ENCODE measurements around the gene PAOX.

The PAOX gene

DNA sequence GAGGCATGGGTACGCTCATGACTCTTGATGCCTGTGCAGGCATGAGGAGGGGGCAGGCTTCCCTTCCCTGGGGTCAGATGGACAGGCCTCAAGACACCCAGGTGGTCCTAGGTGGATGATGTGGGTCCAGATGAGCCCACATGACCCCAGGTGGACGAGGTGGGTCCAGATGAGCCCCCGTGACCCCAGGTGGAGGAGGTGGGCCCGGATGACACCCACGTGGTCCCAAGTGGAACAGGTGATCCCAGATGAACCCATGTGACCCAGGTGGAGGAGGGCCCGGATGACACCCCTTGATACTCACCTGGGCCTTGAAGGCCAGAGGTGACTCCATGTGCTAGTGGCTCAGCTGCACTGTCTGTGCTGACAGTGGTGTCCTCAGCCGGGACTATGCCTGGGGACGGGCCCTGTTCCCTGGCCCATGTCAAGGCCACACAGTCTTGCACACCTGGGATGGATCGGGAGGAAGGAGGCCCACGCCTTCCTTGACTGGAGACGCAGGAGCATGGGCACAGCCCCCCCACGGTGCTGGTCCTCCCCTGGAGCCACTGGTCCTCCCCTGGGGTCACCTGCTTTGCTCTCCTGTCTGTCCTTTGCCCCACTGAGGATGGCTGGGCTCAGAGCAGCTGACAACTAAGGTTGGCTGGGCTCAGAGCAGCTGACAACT lies 28.6 kb upstream of the PAOX start:
- no peak for DNase-seq (ENCODE audit: low read depth)

DNA sequence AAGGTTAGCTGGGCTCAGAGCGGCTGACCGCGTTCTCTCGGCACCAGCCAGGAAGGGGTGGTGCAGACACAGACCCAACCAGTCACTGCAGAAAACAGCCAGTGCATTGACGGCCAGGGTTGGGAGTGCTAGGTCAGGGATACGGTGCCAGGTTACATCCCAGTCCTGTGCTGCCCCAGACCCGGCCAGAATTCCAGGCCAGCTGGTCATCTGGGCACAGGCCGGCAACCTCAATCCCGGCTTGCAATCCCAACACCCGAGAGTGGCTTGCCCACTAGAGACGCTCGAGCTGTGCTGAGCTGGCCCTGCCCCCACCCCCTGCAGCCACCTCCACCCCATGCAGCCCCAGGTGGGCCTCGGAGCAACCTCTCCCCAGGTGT lies 28.1 kb upstream of the PAOX start:
- DNase-seq (ENCODE audit: low read depth), result no peak

DNA sequence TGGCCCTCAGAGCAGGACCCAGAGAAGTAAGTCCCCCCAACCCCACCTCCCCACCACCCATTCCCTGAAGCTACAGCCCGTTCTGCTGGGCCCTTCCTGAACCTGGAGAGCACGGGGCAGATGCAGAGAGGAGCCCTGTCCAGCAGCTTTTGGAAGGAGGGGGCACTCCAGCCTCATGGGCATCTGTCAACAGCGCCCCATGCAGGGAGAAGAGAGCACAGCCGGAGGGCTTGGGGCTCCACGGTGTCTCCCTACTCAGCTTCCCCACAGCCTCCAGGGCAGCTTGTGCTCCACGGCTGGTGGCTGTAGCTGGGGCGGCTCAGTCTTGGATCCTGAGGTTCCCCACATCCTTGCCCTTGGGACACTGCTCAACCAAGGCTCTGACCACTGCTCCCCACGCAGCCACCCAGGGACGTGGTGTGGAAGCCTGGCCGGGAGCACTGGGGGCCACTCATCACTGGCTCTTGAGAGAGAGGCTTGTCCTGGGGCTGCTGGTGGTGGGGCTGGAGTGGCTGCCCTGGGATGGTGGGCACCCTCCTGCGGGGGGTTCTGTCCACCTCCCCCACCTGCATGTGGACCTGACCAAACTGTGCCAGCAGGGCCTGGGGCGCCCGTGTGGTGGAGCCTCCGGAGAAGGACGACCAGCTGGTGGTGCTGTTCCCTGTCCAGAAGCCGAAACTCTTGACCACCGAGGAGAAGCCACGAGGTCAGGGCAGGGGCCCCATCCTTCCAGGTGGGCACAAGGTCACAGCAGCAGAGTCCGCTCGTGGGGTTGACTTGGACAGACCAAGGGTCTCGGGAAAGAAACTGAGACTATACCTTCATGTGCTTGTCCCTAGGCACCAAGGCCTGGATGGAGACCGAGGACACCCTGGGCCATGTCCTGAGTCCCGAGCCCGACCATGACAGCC lies 27.4 kb upstream of the PAOX start:
- DNase-seq (ENCODE audit: low read depth), result no peak

DNA sequence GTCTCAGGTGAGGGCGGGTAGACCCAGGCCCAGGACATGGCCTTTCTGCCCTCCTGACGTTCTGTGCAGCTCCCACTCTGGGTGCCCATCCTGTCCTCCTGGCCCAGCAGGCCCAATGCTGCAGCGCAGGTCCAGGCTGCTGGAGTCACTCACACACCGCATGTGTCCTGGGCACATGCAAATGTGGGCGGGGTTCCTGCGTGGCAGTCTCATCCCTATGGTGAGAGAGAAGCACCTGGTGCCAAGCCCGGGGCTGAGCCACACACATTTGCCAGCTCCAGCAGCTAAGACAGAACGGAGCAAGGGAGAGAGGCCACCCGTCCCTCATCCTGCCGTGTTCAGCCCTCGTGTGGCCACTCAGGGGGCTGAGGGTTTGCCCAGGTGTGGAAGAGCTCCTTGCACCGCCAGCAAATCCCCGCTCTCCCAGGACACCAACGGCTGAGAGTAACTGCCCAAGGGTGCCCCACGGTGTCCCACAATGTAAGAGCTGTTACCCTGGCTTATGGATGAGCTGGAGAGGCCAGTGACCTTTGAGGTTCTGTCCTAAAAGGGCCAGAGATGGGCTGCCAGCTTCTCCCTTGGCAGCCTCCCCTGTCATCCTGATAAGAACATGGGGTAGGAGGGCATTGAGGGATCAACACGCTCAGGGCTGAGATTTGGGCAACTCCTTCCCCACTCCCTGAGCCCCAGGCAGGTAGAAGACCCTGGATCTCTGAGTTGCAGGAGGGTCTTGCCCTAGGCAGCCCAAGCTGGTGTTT lies 25.7 kb upstream of the PAOX start:
- no peak for DNase-seq (ENCODE audit: low read depth)

DNA sequence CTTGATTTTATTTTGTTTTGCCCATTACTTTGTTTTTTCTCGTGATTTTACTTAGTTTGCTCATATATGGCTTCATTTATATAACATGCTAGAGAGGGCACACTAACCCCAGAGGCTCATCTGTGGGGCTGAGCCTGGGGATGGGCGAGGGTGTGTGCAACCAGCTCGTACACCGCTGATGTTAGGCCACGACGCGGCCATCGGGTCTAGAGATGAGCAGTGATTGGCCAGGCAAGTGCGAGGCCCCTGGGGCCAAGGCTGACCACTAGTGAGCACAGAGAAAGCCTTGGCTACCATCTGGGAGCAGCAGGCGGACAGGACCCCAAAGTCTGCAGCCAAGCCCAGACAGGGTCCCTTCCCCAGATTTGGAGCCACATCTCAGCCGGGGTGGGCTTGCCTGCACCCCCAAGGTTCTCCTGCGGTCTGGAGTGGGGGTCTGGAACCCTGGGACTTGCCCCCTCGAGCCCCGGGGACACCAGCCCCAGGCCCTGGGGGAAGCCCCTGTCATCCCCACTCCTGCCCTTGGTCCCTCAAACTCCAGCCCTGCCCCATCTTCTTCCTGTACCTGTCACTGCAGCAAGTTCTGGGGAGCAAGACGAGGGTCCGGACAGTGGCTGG lies 25.0 kb upstream of the PAOX start:
- no peak for DNase-seq (ENCODE audit: low read depth)

DNA sequence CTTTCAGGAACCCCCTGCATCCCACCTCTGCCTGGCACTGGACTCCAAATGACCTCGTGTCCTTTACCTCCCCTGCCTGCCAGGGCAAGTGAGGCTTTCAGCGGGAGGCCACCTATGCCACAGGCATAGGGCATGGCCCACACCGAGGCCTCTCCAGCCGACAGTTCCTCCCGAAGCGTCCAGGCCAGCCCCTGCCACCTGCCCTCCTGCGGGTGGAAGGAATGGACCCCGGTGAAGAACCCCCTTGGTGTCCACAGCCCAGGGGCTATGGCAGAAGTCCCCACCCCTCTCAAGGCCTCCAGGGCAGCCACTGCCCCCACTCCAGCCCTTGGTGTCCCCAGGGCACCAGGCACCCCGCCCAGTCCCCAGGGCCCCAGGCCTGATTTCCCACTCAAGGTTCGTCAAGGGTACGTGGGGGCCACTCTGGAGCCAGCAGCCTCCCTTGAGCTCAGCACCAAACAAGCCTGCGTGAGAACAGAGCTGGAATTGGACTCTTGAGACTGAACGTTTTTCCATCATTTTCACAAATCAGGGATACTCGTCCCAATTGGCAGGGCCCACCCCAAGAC lies 24.3 kb upstream of the PAOX start:
- DNase-seq (ENCODE audit: low read depth), result no peak

DNA sequence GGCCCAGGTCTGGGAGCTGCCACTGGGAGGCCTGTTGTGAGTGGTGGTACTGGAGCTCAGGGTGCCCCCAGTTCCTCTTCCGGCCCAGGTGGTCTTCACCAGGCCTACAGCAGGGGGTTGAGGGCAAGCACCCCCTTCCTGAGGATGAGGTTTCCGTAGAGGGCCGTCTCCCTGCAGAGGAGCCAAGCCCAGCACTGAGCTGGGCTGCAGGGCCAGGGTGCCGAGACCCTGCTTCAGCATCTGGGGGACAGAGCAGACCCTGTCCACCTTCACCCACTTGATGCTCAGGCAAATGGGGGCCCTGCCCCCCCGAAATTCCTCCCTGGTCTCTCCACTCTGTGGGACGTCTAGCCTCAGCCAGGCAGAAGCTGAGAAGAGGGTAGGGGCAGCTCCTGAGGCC lies 23.8 kb upstream of the PAOX start:
- DNase-seq (ENCODE audit: low read depth), result no peak

DNA sequence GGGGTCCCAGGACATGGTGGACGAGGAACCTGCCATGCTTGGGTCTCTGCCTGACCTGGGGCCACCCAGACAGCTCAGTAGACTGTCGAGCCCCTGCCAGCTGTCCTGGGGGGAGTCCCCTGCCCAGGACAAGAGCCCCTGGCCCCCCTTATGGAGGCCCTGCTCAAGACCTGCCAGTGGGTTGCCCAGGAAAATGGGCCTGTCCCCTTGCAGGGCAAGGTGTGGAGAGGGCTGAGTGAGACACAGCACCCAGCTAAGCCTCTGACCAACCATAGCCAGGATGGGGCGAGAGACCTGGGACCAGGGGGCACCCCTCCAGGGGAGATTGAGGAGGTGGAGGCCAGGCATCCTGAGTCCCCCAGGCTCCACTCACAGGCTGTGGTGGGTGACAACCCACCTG lies 23.1 kb upstream of the PAOX start:
- DNase-seq (ENCODE audit: low read depth), result no peak

DNA sequence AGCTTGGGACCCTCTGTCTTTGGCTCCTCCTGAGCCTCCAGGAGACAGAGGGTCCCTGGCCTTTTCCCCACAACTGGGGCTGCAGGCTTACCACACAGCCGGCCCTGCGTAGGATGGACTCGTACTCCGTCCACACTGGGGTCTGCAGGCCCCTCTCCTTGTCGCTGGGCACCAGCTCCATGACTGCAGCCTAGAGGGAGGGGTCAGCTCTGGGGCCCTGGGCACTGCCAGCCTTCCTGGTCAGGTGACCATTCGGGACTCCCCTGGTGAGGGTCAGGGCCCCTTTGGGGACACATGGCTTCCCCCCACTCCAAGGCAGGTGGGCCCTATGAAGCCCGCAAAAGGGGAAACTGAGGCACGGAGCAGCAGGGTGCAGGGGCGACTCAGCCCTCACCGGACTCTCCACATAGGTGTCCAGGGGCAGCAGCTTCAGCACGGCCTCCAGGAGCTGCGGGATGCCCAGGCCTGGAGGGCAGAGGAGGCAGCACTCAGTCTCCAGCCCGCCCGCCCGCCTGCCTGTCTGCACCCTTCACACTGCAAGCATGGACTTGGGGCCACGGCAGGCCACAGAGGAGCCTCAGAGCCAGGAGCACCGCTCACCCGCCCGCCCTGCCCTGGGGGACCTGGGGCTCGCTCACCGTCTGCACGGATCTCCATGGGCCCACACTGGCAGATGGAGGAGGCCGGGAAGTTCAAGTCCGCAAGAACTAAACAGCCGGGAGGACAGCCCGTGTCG lies 22.3 kb upstream of the PAOX start:
- DNase-seq (ENCODE audit: low read depth), result no peak

DNA sequence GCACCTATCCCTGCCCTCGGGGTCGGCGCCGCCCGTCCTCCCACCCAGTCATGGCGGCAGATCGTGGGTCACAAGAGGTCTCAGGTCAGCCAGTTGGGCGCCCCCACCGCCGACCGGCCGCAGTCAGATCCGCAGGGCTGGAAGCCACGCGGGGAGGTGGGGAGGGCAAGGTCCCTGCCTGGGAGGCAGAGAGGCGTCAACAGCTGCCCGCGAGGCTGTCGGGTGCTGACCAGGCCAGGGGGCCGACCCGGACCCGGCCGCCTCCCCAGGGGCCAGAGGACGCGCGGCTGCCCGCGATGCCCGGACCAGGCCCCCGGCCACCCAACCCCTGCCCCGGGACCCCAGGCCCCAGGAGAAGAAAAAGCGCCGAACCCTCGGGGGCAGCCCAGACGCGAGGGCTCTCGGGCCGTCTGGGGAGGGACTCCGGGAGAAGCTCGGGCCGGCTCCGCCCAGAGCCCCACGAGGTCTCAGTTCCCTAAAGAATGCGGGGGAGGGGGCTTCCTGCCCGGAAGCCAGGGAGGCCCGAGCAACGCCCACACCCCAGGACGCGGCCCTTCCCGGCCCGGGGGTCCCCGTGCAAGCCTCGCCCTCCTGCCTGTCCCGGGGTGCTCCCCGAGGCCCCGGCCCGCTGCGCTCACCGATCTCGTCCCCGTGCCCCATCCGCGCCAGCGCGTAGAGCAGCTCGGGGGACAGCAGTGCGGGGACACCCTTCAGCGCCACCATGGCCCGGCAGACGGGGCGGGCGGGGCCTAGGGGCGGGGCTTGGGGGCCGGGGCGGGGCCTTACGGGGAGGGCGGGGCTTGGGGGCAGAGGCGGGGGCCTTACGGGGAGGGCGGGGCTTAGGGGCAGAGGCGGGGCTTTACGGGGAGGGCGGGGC lies 21.5 kb upstream of the PAOX start, which contains the start of gene FUOM:
Gene FUOM, minus strand, starts transcription at position 735 of the 877 bp plus-strand sequence. Its CDS starts 12 bp downstream, at position 723.
- DNase-seq (ENCODE audit: low read depth), result peak; percentile 83

DNA sequence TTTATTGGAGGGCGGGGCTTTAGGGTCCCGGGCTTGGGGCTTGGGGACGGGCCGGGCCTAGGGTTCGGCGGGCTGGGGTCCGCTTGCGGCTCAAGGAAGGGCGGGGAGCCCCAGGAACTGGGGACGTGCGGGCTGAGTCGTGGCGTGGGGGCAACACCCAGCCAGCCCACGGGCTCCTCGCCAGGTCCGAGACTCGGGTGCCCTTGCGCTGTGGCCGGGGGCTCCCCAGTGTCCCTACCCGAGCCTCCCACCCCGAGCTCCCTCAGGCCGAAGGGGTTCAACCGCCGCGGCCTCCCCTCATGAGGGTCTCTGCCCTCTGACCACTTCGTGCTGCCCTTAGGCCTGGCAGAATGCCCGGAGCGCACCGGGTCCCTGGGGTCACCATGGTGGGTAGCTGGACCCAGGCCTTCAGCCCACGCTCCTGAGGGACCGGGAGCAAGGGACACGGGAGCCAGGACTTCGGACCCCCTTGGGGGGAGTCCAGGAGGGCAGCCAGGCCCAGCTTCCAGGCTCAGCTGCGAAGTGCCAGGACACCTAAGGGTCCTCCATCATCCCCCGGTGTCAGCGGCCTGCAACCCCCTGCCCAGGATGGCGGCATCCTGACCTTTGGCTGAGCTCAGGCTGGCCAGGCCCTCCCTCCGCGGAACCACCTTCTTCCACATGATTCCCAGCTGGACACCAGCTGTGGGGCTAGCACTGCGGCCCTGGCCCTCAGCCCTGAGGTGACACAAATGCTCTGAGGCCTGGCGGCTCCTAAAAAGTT lies 20.7 kb upstream of the PAOX start:
- no peak for DNase-seq (ENCODE audit: low read depth)

DNA sequence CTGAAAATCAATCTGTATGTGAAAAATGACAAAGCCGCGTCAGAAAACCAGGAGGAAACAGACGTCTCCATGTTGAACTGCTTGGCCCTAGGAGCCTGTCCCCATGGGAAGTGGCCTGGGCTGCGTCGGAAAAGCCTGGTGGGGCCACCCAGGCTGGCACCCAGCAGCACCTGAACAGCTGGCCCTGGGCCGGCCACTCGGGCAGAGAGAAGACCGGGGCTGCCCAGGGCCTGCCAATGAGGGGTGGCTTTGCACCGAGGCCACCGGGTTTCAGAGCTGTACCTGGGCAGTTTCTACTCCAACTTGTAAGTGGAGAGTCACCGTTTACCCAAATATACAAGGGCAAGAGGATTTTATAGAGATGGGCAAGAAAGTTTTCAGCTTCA lies 20.1 kb upstream of the PAOX start:
- DNase-seq (ENCODE audit: low read depth), result no peak

DNA sequence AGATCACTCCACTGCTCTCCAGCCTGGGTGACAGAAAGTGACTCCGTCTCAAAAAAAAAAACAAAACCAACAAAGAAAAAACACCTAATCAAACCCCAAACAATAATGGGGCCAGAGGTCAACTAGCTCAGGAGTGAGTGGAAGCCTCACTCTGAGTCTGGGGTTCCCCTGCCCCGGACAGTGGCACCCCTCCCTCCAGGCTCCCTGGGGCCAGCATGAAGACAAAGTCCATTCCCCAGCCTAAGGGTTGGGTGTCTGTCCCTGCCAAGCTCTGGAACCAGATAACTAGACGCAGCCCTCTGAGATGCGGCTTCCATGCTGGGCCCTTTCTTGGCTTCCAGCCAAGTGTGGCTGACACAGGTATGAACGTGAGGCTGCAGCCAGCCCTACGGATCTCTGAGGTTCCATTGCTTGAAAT lies 19.5 kb upstream of the PAOX start:
- DNase-seq (ENCODE audit: low read depth), result no peak

DNA sequence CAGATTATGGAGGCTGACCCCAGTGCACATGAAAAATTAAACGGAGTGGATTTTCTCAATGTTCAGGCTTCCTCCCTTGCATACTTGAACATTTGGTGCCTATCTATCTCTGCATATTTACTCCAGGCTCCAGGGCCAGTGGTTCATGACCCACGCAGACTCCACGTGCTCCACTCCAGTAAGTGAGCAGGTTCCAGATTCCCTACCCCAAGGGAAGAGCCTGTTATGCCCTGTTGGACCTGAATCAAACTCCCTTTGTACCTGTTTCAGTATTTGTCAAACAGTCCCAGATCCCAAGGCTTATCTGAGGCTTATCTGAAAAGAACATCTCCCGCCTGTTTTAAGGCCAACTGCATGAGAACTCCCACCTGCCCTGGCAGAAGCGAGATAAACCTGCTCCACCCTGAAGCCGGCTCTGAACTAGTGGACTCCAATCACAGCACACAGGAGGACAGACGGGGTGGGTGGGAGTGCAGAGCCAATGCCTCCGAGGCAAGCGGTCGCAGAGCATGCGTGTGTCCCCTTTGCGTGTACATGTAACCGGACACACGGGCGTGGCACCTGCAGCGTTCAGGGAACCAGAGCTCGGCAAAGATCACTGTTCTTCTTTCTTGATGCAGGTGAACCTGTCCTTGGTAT lies 19.0 kb upstream of the PAOX start:
- DNase-seq (ENCODE audit: low read depth), result no peak

DNA sequence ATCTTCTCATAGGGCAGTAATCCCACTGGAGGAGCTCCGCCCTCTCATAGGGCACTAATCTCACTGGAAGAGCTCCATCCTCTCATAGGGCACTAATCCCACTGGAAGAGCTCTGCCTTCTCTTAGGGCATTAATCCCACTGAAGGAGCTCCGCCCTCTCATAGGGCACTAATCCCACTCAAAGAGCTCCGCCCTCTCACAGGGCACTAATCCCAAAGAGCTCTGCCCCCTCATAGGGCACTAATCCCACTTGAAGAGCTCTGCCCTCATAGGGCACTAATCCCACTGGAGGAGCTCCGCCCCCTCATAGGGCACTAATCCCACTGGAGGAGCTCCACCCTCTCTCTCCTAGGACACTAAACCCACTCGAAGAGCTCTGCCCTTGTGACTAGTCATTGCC lies 17.8 kb upstream of the PAOX start:
- DNase-seq (ENCODE audit: low read depth), result no peak

DNA sequence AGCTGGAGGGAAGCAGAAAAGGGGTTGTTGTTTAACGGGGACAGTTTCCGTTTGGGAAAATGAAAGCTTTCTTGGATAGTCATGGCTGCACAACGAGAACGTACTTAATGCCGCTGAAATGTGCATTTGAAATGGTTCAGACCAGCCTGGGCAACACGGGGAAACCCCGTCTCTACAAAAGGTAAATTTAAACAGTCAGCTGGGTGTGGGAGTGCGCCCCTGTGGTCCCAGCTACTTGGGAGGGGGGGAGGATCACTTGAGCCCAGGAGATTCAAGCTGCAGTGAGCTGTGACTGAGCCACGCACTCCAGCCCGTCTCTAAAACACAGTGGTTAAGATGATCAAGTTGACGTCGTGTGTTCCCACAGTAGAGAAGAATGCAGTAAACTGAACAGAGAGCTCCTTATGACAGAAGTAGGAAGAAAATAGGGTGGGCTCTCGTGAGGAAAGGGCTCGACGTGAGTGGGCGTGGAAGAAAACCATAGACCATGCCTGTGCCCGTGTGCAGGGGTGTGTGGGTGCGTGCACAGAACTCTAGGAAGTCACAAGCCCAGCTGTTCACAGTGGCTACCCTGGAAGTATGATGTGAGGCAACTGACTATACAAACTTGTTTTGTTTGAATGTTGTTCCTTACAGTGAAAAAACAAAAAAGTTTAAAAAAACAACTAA lies 17.2 kb upstream of the PAOX start:
- DNase-seq (ENCODE audit: low read depth), result no peak

DNA sequence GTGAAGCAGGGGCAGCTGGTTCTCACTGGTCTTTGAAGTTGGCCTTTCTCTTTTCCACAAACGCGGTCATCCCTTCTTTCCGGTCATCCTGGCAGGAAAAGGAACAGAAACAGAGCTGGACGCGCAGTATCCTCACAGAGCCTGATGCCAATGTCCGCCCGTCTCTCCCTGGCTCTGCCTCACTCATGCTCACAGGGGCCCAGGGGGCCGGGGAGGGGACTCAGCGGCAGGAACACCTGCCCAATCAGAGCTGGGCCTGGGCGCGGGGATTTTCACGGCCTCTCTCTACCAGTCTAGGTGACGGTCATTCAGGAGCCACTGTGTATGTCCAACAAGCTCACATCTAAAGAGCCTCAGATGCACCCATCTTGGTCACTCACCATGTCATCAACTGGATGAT lies 16.2 kb upstream of the PAOX start:
- no peak for DNase-seq (ENCODE audit: low read depth)

DNA sequence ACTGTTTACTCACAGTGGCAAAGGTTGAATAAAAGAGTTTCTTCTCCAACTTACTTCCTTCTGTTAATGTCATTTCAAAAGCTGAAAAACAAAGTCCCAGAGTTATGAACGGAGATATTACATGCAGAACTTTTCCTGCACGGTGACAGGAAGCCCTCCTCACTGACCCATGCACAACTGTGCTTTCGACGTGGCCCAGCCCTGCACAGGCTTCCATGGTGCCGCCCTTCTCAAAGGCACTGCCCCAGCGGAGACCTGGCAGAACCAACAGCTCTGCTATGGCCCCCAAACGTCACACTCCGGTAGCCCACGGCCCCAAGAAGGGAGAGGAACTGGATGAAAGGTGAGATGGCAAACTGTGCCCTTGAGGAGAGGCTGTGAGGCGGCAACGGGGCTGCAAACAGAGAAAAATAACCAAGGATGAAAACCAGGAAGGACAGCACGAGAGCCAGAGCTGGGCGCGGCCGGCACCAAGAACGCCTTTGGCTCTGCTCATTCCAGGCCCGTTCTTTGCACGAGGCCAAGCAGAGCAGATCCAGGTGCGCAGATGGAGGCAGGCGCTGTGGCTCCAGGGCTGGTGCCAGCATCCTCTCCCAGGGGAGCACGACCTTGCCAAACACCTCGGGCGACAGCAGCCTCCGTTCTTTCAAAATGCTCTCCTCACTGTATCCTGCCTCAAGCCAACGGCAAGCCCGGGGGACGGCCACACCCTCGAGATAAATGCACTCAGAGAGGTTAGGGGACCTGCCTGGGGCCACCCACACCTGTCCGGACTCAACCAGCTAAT lies 14.2 kb upstream of the PAOX start:
- DNase-seq (ENCODE audit: low read depth), result no peak

Data from CMK (cell line).